Measurements from ENCODE around the gene TEX264. TPM values are rescaled to one million over a fixed set of nuclear protein-coding genes. Genes with fewer than 3 reads are reported as not detected.

The TEX264 gene
- total RNA-seq, 1 donor from 2014 or later: 43.5 TPM

DNA sequence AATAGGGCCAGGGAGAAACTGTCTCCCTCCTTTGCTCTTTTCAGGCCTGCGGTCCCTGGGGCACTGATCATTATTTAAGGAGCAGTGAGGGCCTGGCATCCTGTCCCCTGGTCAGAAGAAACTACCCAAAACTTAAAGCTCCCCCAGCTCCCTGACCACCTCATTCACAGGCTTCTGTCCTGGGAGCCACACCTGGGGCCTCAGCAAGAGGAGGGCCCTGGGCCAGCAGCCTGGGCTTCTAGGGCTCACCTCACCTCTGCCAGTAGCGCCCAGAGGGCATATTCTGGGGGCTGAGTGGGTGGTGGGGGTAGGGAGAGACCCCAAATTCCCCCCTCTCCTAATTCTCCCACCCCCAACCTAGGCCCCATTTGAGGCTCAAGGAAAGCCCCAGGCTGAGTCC, 31.1 kb downstream of the TEX264 start:
- no peaks in the 10 kb centered on the region for H3K9me3 ChIP-seq
- no peaks in the 10 kb centered on the region for H3K27me3 ChIP-seq (ENCODE audit: low read depth)
- peaks cover 71% of the 10 kb centered on the region for H3K36me3 ChIP-seq
- H3K27ac ChIP-seq: no peak overlapping the region
- no peak overlapping the region for H3K4me3 ChIP-seq
- intact Hi-C loops (cut with DNase I): no loop called here
- TF ChIP-seq, protein P1, sequence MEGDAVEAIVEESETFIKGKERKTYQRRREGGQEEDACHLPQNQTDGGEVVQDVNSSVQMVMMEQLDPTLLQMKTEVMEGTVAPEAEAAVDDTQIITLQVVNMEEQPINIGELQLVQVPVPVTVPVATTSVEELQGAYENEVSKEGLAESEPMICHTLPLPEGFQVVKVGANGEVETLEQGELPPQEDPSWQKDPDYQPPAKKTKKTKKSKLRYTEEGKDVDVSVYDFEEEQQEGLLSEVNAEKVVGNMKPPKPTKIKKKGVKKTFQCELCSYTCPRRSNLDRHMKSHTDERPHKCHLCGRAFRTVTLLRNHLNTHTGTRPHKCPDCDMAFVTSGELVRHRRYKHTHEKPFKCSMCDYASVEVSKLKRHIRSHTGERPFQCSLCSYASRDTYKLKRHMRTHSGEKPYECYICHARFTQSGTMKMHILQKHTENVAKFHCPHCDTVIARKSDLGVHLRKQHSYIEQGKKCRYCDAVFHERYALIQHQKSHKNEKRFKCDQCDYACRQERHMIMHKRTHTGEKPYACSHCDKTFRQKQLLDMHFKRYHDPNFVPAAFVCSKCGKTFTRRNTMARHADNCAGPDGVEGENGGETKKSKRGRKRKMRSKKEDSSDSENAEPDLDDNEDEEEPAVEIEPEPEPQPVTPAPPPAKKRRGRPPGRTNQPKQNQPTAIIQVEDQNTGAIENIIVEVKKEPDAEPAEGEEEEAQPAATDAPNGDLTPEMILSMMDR (IDR thresholded peaks at IDR 0.05): no peak
- DNase-seq: no peak
- no peak for ATAC-seq
- no peaks in the 10 kb centered on the region for H3K4me1 ChIP-seq

GRCh38 chr3:51703068-51703760, 32.2 kb downstream of the TEX264 start:
- Histone ChIP-seq H3K36me3 (peaks cover 60% of the 10 kb centered on the region), H3K27ac (no peak overlapping the region), H3K4me1 (no peaks in the 10 kb centered on the region), H3K27me3 (ENCODE audit: low read depth) (no peaks in the 10 kb centered on the region), H3K4me3 (no peak overlapping the region), H3K9me3 (no peaks in the 10 kb centered on the region)
- ATAC-seq (no peak), DNase-seq (peak; percentile 28)
- intact Hi-C loops (cut with DNase I): no loop called here
- TF ChIP-seq, protein P1 (IDR thresholded peaks at IDR 0.05): no peak

- H3K36me3 ChIP-seq: peaks cover 53% of the 10 kb centered on the region
- peak; percentile 16 for DNase-seq
Observed at GRCh38 chr3:51703761-51704510, 32.9 kb downstream of the TEX264 start.

GRCh38 chr3:51704511-51704950, 33.5 kb downstream of the TEX264 start:
- Histone ChIP-seq H3K27ac (no peak overlapping the region), H3K36me3 (peaks cover 47% of the 10 kb centered on the region), H3K9me3 (no peaks in the 10 kb centered on the region), H3K4me1 (no peaks in the 10 kb centered on the region), H3K4me3 (no peak overlapping the region), H3K27me3 (ENCODE audit: low read depth) (no peaks in the 10 kb centered on the region)
- ATAC-seq (no peak), DNase-seq (peak; percentile 24)
- intact Hi-C loops (cut with DNase I): no loop called here
- TF ChIP-seq, protein P1 (IDR thresholded peaks at IDR 0.05): no peak

More at GRCh38 chr3:51703761-51704510, 32.9 kb downstream of the TEX264 start:
- ATAC-seq: no peak
- intact Hi-C loops (cut with DNase I): no loop called here
- no peak overlapping the region for H3K27ac ChIP-seq
- TF ChIP-seq, protein P1 (IDR thresholded peaks at IDR 0.05): no peak
- no peaks in the 10 kb centered on the region for H3K27me3 ChIP-seq (ENCODE audit: low read depth)
- H3K4me3 ChIP-seq: no peak overlapping the region
- no peaks in the 10 kb centered on the region for H3K9me3 ChIP-seq
- no peaks in the 10 kb centered on the region for H3K4me1 ChIP-seq

DNA sequence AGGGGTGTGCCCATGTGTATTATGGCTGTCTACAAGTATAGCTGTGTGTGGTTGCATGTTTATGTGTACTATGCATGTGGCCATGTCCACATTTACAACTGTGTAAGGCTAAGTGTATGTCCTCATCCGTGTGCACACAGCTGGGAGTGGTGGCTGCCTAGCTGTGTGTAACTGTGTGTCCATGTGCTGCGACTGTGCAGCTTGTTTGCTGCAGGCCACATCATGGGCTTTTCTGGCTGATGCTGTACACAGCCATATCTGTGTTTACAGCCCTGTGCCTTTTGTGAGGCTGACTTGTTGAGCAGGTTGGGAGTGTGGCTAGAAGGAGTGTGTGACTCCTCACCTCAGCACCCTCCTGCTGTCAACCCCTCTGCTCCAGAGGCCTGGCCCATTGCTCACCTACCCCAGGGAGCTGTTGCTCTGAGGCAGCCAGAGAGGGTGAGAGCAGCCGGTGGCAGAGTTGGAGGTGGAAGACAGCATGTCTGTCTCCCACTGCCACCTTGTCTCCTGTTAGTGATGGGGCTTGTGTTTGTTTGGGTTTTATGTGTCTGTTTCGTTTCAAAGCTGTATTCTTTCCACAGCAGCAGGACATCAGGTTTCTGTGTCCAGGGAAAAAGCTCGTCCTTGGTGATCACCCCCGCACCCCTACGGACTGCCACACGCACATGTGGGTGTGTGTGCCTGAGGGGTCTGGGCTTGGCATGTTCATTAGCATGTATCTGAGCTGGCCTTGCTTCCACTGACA, 34.4 kb downstream of the TEX264 start:
- Histone ChIP-seq H3K36me3 (peaks cover 38% of the 10 kb centered on the region), H3K9me3 (no peaks in the 10 kb centered on the region), H3K4me3 (no peak overlapping the region), H3K27me3 (ENCODE audit: low read depth) (no peaks in the 10 kb centered on the region), H3K27ac (no peak overlapping the region), H3K4me1 (no peaks in the 10 kb centered on the region)
- intact Hi-C loops (cut with DNase I): no loop called here
- ATAC-seq (no peak), DNase-seq (peak; percentile 14)
- TF ChIP-seq, protein P1 (IDR thresholded peaks at IDR 0.05): no peak

All from lower lobe of right lung (tissue), 2 donors.